Dermis microvascular lymphatic vessel endothelial cell (primary cell): Measurements from ENCODE around the gene BCL11A. TPM values are rescaled to one million over a fixed set of nuclear protein-coding genes. Genes with fewer than 3 reads are reported as not detected.

Source experiments
- DNase-seq, 2 donors: peaks; one replicate each; pipeline versions ENCODE4 v3.0.0 to v3.0.0-alpha.2; 2010; ENCODE audit warnings: low read depth in 2 of 2
- total RNA-seq: library from RNA; depleted of rRNA; stranded (reverse); fragments of >200 nt; gene quantifications from 2 replicates; pipeline ENCODE4 v1.2.1, GENCODE V29; 2014

Gene BCL11A
- total RNA-seq, 1 donor from 2014 or later = 0.64 TPM

- DNase-seq = no peak
Measured at GRCh38 chr2:60408811-60409530, 144.5 kb downstream of the BCL11A start.

DNA sequence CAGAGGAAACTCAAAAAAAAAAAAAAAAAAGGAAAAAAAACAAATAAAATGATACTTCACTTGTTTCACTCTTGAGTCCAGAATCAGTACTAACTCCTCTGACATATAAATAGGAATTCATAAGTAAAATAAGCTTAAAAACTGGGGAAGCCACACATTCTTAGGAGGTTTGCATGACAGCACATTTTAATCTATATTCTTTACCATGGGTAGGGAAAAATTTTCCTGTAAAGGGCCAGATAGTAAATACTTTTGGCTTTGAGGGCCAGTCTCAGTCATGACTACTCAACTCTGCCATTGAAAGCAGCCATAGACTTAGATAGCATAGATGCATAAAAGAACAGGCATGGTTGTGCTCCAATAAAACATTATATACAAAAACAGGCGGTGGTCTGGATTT, 145.2 kb downstream of the BCL11A start:
- no peak for DNase-seq

GRCh38 chr2:60407398-60407797, 146.1 kb downstream of the BCL11A start:
- DNase-seq = no peak

GRCh38 chr2:60406192-60406591, 147.3 kb downstream of the BCL11A start:
- DNase-seq = no peak

GRCh38 chr2:60405271-60405919, 148.1 kb downstream of the BCL11A start:
- DNase-seq = no peak

Other genes starting within 250 kb of the BCL11A start
- gene PAPOLG, start 202.6 kb upstream of the BCL11A start, total RNA-seq = 10.7 and 16.1 TPM in 2 replicates